Measurements from ENCODE around the gene GRM5. TPM values are rescaled to one million over a fixed set of nuclear protein-coding genes. Genes with fewer than 3 reads are reported as not detected.

Gene GRM5
- total RNA-seq, 4 donors from 2014 or later = 0.53 TPM; not detected in 3

DNA sequence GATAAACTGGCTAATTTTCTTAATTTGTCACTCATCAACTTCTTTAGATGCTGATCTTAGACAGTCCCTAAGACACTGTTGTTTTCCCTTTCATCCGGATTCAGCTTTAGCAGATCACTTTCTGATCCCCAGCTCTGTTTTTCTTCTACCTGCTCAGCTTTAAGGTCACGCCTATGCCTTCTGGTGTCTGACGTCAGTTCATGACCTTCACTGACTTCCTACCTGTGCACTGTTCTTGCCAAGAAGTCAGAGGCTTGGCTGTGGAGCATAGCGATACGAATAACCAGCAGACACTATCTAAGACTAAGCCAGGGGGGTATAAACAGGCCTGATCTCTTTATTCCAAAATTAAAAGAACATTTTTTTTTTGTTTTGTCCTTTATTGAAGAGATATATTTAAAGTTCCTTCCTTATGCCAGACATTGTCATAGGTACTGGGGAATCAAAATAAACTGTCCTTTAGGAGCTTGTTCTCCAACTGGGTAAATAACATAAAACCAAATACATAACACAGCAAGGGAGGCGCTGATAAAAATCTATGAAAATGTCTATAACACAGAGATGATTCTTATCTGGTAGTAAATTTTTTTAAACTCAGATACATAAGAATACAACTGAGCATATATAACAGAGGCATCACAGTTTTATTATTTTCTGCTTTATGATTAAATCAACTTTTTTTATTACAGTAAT is 376.1 kb downstream of the GRM5 start:
- no peaks in the 10 kb centered on the region for H3K27me3 ChIP-seq
- H3K4me1 ChIP-seq = no peaks in the 10 kb centered on the region
- H3K36me3 ChIP-seq = no peaks in the 10 kb centered on the region
- DNase-seq = peak in 1 of 3 donors; percentile 73
- H3K27ac ChIP-seq = no peak overlapping the region
- H3K9me3 ChIP-seq = no peaks in the 10 kb centered on the region
- TF ChIP-seq, protein P1, sequence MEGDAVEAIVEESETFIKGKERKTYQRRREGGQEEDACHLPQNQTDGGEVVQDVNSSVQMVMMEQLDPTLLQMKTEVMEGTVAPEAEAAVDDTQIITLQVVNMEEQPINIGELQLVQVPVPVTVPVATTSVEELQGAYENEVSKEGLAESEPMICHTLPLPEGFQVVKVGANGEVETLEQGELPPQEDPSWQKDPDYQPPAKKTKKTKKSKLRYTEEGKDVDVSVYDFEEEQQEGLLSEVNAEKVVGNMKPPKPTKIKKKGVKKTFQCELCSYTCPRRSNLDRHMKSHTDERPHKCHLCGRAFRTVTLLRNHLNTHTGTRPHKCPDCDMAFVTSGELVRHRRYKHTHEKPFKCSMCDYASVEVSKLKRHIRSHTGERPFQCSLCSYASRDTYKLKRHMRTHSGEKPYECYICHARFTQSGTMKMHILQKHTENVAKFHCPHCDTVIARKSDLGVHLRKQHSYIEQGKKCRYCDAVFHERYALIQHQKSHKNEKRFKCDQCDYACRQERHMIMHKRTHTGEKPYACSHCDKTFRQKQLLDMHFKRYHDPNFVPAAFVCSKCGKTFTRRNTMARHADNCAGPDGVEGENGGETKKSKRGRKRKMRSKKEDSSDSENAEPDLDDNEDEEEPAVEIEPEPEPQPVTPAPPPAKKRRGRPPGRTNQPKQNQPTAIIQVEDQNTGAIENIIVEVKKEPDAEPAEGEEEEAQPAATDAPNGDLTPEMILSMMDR (IDR thresholded peaks at IDR 0.05) = no peak
- no peak for TF ChIP-seq POLR2A (IDR thresholded peaks at IDR 0.05)
- no peak overlapping the region for H3K4me3 ChIP-seq

DNA sequence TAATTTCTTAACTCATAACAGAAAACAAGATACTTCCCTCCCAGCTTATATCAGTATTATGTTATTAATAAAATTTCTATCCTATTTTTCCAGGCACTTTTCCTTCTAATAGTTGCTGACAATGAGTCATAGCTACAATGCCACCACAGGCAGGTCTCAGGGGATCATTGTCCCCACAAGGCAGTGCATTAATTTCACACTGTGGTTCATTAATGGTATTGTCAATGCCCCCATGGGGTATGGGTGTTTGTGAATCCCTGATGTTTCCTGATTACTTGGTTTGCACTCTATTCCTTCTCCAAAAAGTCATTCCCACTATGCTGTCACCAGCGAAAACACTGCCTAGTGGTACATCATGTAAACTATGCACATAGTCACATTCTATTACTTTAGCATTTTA is 382.8 kb downstream of the GRM5 start:
- Histone ChIP-seq H3K4me1 (no peaks in the 10 kb centered on the region), H3K4me3 (no peak overlapping the region)
- TF ChIP-seq, protein P1 (IDR thresholded peaks at IDR 0.05) = no peak
- TF ChIP-seq POLR2A (IDR thresholded peaks at IDR 0.05) = no peak

DNA sequence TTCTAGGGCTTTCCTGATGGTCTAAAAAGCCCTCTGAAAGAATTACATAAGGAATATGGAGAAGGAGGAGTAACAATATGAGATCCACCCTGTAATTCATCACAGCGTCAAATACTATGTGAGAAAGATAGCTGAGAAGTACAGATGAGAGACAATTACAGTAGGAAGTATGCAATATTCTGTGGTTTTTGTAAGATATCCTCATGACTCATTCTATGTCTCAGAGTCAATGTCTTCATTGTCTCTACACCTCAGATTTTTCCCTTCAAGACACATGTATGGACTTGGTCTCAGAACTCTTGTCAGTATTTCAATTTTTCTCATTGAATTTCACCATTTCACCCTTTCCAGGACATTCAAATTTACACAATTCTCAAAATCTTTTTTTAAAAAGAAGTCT is 385.0 kb downstream of the GRM5 start:
- no peaks in the 10 kb centered on the region for H3K36me3 ChIP-seq
- no peaks in the 10 kb centered on the region for H3K9me3 ChIP-seq
- no peak for TF ChIP-seq POLR2A (IDR thresholded peaks at IDR 0.05)
- TF ChIP-seq, protein P1 (IDR thresholded peaks at IDR 0.05) = no peak
- H3K4me1 ChIP-seq = no peaks in the 10 kb centered on the region
- H3K27ac ChIP-seq = no peak overlapping the region
- no peak for DNase-seq
- H3K4me3 ChIP-seq = no peak overlapping the region
- no peaks in the 10 kb centered on the region for H3K27me3 ChIP-seq

More for the DNA sequence above, 382.8 kb downstream of the GRM5 start:
- Histone ChIP-seq H3K27me3 (no peaks in the 10 kb centered on the region), H3K27ac (no peak overlapping the region), H3K36me3 (no peaks in the 10 kb centered on the region), H3K9me3 (no peaks in the 10 kb centered on the region)
- DNase-seq = no peak

DNA sequence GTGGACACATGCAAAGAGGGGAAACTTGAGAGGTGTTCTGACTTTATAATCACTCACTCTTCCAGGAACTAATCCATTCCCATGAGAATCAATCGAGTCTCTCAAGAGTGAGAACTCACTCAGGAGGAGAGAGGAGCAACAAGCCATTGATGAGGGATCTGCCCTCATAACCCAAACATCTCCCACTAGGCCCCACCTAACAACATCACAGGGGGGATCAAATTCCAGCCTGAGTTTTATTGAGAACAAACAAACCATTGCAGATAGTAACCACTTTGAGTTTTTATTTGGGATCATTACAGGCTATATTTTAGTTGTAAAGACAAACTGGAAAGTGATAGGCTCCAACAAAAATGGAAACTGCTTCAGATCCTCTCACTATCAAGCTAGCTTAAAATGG is 399.4 kb downstream of the GRM5 start:
- Histone ChIP-seq H3K4me3 (no peak overlapping the region), H3K4me1 (no peaks in the 10 kb centered on the region), H3K27me3 (no peaks in the 10 kb centered on the region), H3K27ac (no peak overlapping the region), H3K9me3 (no peaks in the 10 kb centered on the region), H3K36me3 (no peaks in the 10 kb centered on the region)
- no peak for DNase-seq
- TF ChIP-seq, protein P1 (IDR thresholded peaks at IDR 0.05) = no peak
- no peak for TF ChIP-seq POLR2A (IDR thresholded peaks at IDR 0.05)

DNA sequence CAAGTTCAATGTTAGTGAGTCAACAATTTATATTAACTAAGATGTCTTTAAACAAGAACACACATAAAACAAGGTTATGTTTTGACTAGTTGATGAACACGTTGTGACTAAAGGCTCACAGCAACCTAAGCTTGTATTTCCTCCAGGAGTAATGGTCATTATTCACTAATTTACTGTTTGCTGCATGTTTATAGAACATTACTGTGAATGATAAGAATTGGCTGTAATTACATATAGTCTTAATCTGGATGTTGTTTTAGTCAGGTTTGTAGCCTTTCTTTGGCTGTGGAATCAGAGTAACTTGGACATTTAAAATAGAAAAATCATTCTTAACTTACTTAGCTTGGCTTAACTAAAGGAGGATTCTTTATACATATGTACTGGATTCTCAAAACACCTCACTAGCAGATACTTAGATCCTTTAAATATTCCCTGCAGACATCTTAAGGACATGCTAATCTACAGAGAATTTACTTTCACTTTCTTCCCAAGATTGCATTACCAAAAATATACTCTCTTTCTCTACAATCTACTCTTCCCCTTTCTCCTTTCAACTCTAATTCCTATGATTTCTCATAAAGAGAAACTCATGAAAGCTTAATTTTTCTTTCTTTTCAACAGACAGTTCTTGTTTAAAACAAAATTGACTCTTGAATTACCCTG is 408.6 kb downstream of the GRM5 start:
- H3K9me3 ChIP-seq = no peaks in the 10 kb centered on the region
- TF ChIP-seq POLR2A (IDR thresholded peaks at IDR 0.05) = no peak
- TF ChIP-seq, protein P1 (IDR thresholded peaks at IDR 0.05) = no peak
- DNase-seq = no peak
- no peak overlapping the region for H3K4me3 ChIP-seq
- H3K27ac ChIP-seq = no peak overlapping the region
- no peaks in the 10 kb centered on the region for H3K27me3 ChIP-seq
- H3K4me1 ChIP-seq = no peaks in the 10 kb centered on the region
- H3K36me3 ChIP-seq = no peaks in the 10 kb centered on the region
